WTC11 (cell line): ENCODE measurements around the gene LSM11. TPM values are rescaled to one million over a fixed set of nuclear protein-coding genes. Genes with fewer than 3 reads are reported as not detected.

Experiments
- EMX1 ChIP-seq: fragments of 250-450 bp; sonication (Bioruptor Pico); IDR thresholded peaks from 2 replicates; pipeline ENCODE4 v1.8.0; 2021; ENCODE audit warnings: mild to moderate bottlenecking
- ETV6 ChIP-seq: sonication (generic); formaldehyde crosslinking; IDR thresholded peaks from 2 replicates; pipeline ENCODE4 v1.8.1; 2022; ENCODE audit warnings: mild to moderate bottlenecking, missing genetic modification reagents
- FOXK1 ChIP-seq: sonication (generic); formaldehyde crosslinking; IDR thresholded peaks from 2 replicates; pipeline ENCODE4 v1.8.0; 2022; ENCODE audit warnings: mild to moderate bottlenecking, moderate library complexity, missing genetic modification reagents
- FOXP1 ChIP-seq: sonication (generic); formaldehyde crosslinking; IDR thresholded peaks from 2 replicates; pipeline ENCODE4 v1.8.0; 2022; ENCODE audit warnings: missing genetic modification reagents, mild to moderate bottlenecking, moderate library complexity, borderline replicate concordance
- GABPB1 ChIP-seq: sonication (generic); formaldehyde crosslinking; IDR thresholded peaks from 2 replicates; pipeline ENCODE4 v1.8.1; 2023; ENCODE audit warnings: mild to moderate bottlenecking, missing genetic modification reagents
- GTF2I ChIP-seq: fragments of 250-450 bp; sonication (Bioruptor Pico); conservative IDR thresholded peaks from 2 replicates; pipeline ENCODE4 v1.4.0; 2021; ENCODE audit warnings: mild to moderate bottlenecking
- HMGA2 ChIP-seq: fragments of 250-450 bp; sonication (Bioruptor Pico); IDR thresholded peaks from 2 replicates; pipeline ENCODE4 v1.4.0; 2021; ENCODE audit warnings: mild to moderate bottlenecking, moderate library complexity
- JUN ChIP-seq: sonication (generic); formaldehyde crosslinking; IDR thresholded peaks from 2 replicates; pipeline ENCODE4 v1.8.0; 2023; ENCODE audit warnings: mild to moderate bottlenecking, missing genetic modification reagents
- MXD4 ChIP-seq: fragments of 250-450 bp; sonication (Bioruptor Pico); IDR thresholded peaks from 2 replicates; pipeline ENCODE4 v1.8.0; 2021; ENCODE audit warnings: mild to moderate bottlenecking, moderate library complexity, borderline replicate concordance
- MYBL2 ChIP-seq: sonication (generic); formaldehyde crosslinking; IDR thresholded peaks from 2 replicates; pipeline ENCODE4 v1.8.1; 2023; ENCODE audit warnings: mild to moderate bottlenecking, moderate library complexity, missing genetic modification reagents
- NR2C2 ChIP-seq: sonication (generic); formaldehyde crosslinking; IDR thresholded peaks from 2 replicates; pipeline ENCODE4 v1.8.0; 2022; ENCODE audit warnings: mild to moderate bottlenecking, missing genetic modification reagents
- OVOL2 ChIP-seq: fragments of 250-450 bp; sonication (Bioruptor Pico); IDR thresholded peaks from 2 replicates; pipeline ENCODE4 v1.9.0; 2021; ENCODE audit warnings: mild to moderate bottlenecking, borderline replicate concordance
- PRRX2 ChIP-seq: fragments of 250-450 bp; sonication (Bioruptor Pico); IDR thresholded peaks from 2 replicates; pipeline ENCODE4 v1.8.0; 2021; ENCODE audit warnings: mild to moderate bottlenecking
- RELA ChIP-seq: sonication (generic); formaldehyde crosslinking; IDR thresholded peaks from 2 replicates; pipeline ENCODE4 v1.8.1; 2022; ENCODE audit warnings: missing genetic modification reagents, mild to moderate bottlenecking, borderline replicate concordance
- RORB ChIP-seq: fragments of 250-450 bp; sonication (Bioruptor Pico); IDR thresholded peaks from 2 replicates; pipeline ENCODE4 v1.9.0; 2021; ENCODE audit warnings: mild to moderate bottlenecking
- SMAD3 ChIP-seq: sonication (generic); formaldehyde crosslinking; IDR thresholded peaks from 2 replicates; pipeline ENCODE4 v1.8.0; 2022; ENCODE audit warnings: missing genetic modification reagents, mild to moderate bottlenecking, borderline replicate concordance
- SOX15 ChIP-seq: fragments of 250-450 bp; sonication (Bioruptor Pico); IDR thresholded peaks from 2 replicates; pipeline ENCODE4 v1.9.0; 2021; ENCODE audit warnings: mild to moderate bottlenecking
- SP1 ChIP-seq: sonication (generic); formaldehyde crosslinking; conservative IDR thresholded peaks from 2 replicates; pipeline ENCODE4 v1.8.1; 2022; ENCODE audit warnings: missing genetic modification reagents
- TCF7 ChIP-seq: sonication (generic); formaldehyde crosslinking; IDR thresholded peaks from 2 replicates; pipeline ENCODE4 v1.8.0; 2022; ENCODE audit warnings: mild to moderate bottlenecking, low read depth, missing genetic modification reagents, moderate library complexity
- TEAD1 ChIP-seq: sonication (generic); formaldehyde crosslinking; IDR thresholded peaks from 2 replicates; pipeline ENCODE4 v1.8.0; 2022; ENCODE audit warnings: mild to moderate bottlenecking, missing genetic modification reagents
- TEAD4 ChIP-seq: sonication (generic); formaldehyde crosslinking; IDR thresholded peaks from 2 replicates; pipeline ENCODE4 v1.8.0; 2022; ENCODE audit warnings: mild to moderate bottlenecking, missing genetic modification reagents
- TP53 ChIP-seq: sonication (generic); formaldehyde crosslinking; IDR thresholded peaks from 2 replicates; pipeline ENCODE4 v1.8.1; 2023; ENCODE audit warnings: mild to moderate bottlenecking, missing genetic modification reagents
- ZNF138 ChIP-seq: sonication (generic); formaldehyde crosslinking; conservative IDR thresholded peaks from 2 replicates; pipeline ENCODE4 v1.8.1; 2022; ENCODE audit warnings: mild to moderate bottlenecking, moderate library complexity, missing genetic modification reagents
- ZNF263 ChIP-seq: sonication (generic); formaldehyde crosslinking; IDR thresholded peaks from 2 replicates; pipeline ENCODE4 v1.8.1; 2022; ENCODE audit warnings: low read depth, mild to moderate bottlenecking, moderate library complexity, missing genetic modification reagents
- ZNF423 ChIP-seq: fragments of 250-450 bp; sonication (Bioruptor Pico); IDR thresholded peaks from 2 replicates; pipeline ENCODE4 v2.1.2; 2022; ENCODE audit warnings: mild to moderate bottlenecking, moderate library complexity
- total RNA-seq: library from RNA; stranded (reverse); gene quantifications from 3 replicates; pipeline ENCODE4 v1.2.3, GENCODE V29; 2021
- TF ChIP-seq, protein P1 (sequence below): sonication (generic); formaldehyde crosslinking; IDR thresholded peaks from 2 replicates; pipeline ENCODE4 v1.8.0; 2022; ENCODE audit warnings: mild to moderate bottlenecking, missing genetic modification reagents
- TF ChIP-seq, protein P2 (sequence below): sonication (generic); formaldehyde crosslinking; IDR thresholded peaks from 2 replicates; pipeline ENCODE4 v1.8.1; 2023; ENCODE audit warnings: mild to moderate bottlenecking, missing genetic modification reagents, borderline replicate concordance
- TF ChIP-seq, protein P3 (sequence below): sonication (generic); formaldehyde crosslinking; IDR thresholded peaks from 2 replicates; pipeline ENCODE4 v1.8.1; 2023; ENCODE audit warnings: mild to moderate bottlenecking, missing genetic modification reagents, moderate library complexity
- TF ChIP-seq, protein P4 (sequence below): fragments of 250-450 bp; sonication (Bioruptor Pico); IDR thresholded peaks from 2 replicates; pipeline ENCODE4 v1.8.0; 2021; ENCODE audit warnings: mild to moderate bottlenecking
- TF ChIP-seq, protein P5 (sequence below): sonication (generic); formaldehyde crosslinking; IDR thresholded peaks from 2 replicates; pipeline ENCODE4 v1.8.0; 2022; ENCODE audit warnings: mild to moderate bottlenecking, missing genetic modification reagents
- TF ChIP-seq, protein P6 (sequence below): sonication (generic); formaldehyde crosslinking; IDR thresholded peaks from 2 replicates; pipeline ENCODE4 v1.8.1; 2023; ENCODE audit warnings: mild to moderate bottlenecking, moderate library complexity, missing genetic modification reagents

The LSM11 gene
- total RNA-seq, 1 experiment from 2014 or later, result 5.2 TPM

DNA sequence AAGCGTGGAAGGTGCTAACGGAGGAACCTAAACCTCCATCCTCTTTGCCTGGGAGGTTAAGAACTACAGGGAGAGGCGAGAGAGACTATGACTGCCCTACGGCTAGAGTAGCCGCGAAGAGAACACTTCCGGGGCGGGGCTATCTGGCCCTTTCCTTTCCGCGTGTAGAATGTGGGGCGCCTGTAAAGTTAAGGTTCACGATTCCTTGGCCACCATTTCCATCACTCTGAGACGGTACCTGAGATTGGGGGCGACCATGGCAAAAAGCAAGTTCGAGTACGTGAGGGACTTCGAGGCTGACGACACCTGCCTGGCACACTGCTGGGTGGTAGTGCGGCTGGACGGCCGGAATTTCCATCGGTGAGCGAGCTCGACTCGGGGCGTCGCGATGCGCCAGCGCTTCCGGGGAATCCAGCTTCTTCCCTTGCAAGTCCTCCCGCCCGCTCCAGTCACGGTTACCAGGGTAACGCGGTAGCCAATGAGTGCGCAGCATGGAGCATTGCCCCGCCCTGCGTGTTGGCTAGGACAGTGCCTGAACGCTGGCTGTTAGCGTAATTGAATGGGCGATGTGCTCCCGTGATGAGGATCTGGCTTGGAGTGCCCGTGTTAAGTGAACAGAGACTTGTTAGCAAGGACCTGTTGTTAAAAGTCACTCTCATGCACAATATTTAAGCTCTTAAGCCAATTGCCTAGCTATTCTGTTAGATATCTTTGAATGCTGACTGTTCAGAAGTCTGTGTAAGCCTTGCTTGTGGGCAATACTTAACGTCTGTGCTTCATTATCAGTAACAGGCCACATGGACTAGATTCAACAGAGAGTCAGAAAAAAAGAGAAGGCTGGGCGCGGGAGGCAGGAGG, 12.0 kb upstream of the LSM11 start, which contains the start of gene THG1L (continued):
- no peak for TF ChIP-seq RELA (CRISPR knock-in tag)
- TF ChIP-seq HMGA2 (CRISPR knock-in tag), result no peak
- no peak for TF ChIP-seq TP53 (CRISPR knock-in tag)
- no peak for TF ChIP-seq PRRX2 (CRISPR knock-in tag)
- no peak for TF ChIP-seq ZNF138 (CRISPR knock-in tag)
- TF ChIP-seq NR2C2, result 0 out of 2 replicates have a peak, but pooled peaks have one; percentile 26
- TF ChIP-seq EMX1 (CRISPR knock-in tag), result no peak
- TF ChIP-seq, protein P1, sequence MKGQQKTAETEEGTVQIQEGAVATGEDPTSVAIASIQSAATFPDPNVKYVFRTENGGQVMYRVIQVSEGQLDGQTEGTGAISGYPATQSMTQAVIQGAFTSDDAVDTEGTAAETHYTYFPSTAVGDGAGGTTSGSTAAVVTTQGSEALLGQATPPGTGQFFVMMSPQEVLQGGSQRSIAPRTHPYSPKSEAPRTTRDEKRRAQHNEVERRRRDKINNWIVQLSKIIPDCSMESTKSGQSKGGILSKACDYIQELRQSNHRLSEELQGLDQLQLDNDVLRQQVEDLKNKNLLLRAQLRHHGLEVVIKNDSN (CRISPR knock-in tag), result 0 out of 2 replicates have a peak, but pooled peaks have one; percentile 38
- TF ChIP-seq SP1, result peak; percentile 82
- peak; percentile 59; the same call in 1 of the 2 replicates for TF ChIP-seq FOXP1
- TF ChIP-seq, protein P2, sequence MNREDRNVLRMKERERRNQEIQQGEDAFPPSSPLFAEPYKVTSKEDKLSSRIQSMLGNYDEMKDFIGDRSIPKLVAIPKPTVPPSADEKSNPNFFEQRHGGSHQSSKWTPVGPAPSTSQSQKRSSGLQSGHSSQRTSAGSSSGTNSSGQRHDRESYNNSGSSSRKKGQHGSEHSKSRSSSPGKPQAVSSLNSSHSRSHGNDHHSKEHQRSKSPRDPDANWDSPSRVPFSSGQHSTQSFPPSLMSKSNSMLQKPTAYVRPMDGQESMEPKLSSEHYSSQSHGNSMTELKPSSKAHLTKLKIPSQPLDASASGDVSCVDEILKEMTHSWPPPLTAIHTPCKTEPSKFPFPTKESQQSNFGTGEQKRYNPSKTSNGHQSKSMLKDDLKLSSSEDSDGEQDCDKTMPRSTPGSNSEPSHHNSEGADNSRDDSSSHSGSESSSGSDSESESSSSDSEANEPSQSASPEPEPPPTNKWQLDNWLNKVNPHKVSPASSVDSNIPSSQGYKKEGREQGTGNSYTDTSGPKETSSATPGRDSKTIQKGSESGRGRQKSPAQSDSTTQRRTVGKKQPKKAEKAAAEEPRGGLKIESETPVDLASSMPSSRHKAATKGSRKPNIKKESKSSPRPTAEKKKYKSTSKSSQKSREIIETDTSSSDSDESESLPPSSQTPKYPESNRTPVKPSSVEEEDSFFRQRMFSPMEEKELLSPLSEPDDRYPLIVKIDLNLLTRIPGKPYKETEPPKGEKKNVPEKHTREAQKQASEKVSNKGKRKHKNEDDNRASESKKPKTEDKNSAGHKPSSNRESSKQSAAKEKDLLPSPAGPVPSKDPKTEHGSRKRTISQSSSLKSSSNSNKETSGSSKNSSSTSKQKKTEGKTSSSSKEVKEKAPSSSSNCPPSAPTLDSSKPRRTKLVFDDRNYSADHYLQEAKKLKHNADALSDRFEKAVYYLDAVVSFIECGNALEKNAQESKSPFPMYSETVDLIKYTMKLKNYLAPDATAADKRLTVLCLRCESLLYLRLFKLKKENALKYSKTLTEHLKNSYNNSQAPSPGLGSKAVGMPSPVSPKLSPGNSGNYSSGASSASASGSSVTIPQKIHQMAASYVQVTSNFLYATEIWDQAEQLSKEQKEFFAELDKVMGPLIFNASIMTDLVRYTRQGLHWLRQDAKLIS, result no peak
- TF ChIP-seq SOX15 (CRISPR knock-in tag), result no peak
- peak; percentile 58 for TF ChIP-seq FOXK1 (CRISPR knock-in tag)
- TF ChIP-seq GTF2I, result no peak
- TF ChIP-seq TEAD4 (CRISPR knock-in tag), result no peak
- no peak for TF ChIP-seq RORB (CRISPR knock-in tag)
- TF ChIP-seq, protein P3, sequence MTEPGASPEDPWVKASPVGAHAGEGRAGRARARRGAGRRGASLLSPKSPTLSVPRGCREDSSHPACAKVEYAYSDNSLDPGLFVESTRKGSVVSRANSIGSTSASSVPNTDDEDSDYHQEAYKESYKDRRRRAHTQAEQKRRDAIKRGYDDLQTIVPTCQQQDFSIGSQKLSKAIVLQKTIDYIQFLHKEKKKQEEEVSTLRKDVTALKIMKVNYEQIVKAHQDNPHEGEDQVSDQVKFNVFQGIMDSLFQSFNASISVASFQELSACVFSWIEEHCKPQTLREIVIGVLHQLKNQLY (CRISPR knock-in tag), result no peak
- no peak for TF ChIP-seq SMAD3 (CRISPR knock-in tag)
- TF ChIP-seq ZNF263, result no peak
- no peak; the same call in 1 of the 2 replicates for TF ChIP-seq GABPB1 (CRISPR knock-in tag)
- peak; percentile 95 for TF ChIP-seq TEAD1 (CRISPR knock-in tag)
- TF ChIP-seq, protein P4, sequence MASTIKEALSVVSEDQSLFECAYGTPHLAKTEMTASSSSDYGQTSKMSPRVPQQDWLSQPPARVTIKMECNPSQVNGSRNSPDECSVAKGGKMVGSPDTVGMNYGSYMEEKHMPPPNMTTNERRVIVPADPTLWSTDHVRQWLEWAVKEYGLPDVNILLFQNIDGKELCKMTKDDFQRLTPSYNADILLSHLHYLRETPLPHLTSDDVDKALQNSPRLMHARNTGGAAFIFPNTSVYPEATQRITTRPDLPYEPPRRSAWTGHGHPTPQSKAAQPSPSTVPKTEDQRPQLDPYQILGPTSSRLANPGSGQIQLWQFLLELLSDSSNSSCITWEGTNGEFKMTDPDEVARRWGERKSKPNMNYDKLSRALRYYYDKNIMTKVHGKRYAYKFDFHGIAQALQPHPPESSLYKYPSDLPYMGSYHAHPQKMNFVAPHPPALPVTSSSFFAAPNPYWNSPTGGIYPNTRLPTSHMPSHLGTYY, result no peak
- TF ChIP-seq TCF7, result no peak
- TF ChIP-seq, protein P5, sequence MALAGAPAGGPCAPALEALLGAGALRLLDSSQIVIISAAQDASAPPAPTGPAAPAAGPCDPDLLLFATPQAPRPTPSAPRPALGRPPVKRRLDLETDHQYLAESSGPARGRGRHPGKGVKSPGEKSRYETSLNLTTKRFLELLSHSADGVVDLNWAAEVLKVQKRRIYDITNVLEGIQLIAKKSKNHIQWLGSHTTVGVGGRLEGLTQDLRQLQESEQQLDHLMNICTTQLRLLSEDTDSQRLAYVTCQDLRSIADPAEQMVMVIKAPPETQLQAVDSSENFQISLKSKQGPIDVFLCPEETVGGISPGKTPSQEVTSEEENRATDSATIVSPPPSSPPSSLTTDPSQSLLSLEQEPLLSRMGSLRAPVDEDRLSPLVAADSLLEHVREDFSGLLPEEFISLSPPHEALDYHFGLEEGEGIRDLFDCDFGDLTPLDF (CRISPR knock-in tag), result no peak
- no peak for TF ChIP-seq OVOL2
- no peak for TF ChIP-seq MYBL2 (CRISPR knock-in tag)
- TF ChIP-seq ZNF423 (CRISPR knock-in tag), result no peak
- TF ChIP-seq, protein P6, sequence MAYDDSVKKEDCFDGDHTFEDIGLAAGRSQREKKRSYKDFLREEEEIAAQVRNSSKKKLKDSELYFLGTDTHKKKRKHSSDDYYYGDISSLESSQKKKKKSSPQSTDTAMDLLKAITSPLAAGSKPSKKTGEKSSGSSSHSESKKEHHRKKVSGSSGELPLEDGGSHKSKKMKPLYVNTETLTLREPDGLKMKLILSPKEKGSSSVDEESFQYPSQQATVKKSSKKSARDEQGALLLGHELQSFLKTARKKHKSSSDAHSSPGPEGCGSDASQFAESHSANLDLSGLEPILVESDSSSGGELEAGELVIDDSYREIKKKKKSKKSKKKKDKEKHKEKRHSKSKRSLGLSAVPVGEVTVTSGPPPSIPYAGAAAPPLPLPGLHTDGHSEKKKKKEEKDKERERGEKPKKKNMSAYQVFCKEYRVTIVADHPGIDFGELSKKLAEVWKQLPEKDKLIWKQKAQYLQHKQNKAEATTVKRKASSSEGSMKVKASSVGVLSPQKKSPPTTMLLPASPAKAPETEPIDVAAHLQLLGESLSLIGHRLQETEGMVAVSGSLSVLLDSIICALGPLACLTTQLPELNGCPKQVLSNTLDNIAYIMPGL, result no peak
- TF ChIP-seq JUN (CRISPR knock-in tag), result peak; percentile 70; the same call in 1 of the 2 replicates
- peak; percentile 46; the same call in 1 of the 2 replicates for TF ChIP-seq ETV6
- TF ChIP-seq MXD4 (CRISPR knock-in tag), result no peak
